ENCODE results near the gene F13A1.

The F13A1 gene

DNA sequence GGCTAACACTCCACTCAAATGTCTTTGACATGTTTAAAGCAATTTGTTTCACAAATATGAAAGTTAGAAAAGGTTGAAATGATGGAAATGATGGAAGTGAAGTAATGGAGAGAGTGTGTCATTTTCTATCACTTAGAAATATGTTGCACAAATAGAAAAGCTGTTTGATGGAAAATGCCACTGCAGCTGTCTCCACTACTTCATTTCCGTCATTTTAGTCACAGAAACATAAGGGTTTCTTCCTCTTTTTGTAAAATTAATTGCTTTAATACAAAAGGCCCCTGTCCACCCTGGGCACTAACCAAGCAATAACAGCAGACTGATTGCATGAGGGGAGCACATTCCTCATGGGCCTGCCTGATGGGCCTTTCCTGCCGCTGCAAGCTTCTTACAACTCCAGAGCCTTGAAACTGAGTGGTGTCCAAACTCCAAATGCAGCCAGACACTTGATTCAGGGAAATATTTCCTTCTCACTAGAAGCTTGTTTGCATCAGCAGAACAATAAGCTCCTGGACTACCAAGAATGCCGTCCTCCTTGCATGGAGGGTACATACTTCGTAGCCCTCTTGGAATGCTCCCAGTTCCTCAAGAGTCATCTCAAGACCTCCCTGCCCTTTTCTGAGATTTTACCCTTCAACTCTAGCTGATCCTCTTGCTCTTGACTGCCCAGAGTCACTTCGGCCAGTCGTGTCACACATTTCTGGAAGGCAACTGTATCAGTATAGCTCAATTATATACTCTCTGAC, 36.1 kb downstream of the F13A1 start:
- H3K36me3 ChIP-seq (ENCODE audit: control insufficient read depth in 2 of 2, insufficient read depth in 2 of 2, low read length in 2 of 2) = no peaks in the 10 kb centered on the region
- H3K4me1 ChIP-seq (ENCODE audit: control insufficient read depth, insufficient read depth, low read length) = no peaks in the 10 kb centered on the region
- no peak overlapping the region for H3K27ac ChIP-seq (ENCODE audit: low read length)
- no peak overlapping the region for H3K9ac ChIP-seq (ENCODE audit: low read length in 2 of 2)
- no peaks in the 10 kb centered on the region for H3K9me3 ChIP-seq (ENCODE audit: control insufficient read depth in 2 of 2, low read length in 2 of 2)
- no peaks in the 10 kb centered on the region for H3K27me3 ChIP-seq (ENCODE audit: control insufficient read depth in 1 of 2, insufficient read depth in 2 of 2, low read length in 2 of 2)
- H3K4me3 ChIP-seq (ENCODE audit: low read length in 2 of 2) = no peak overlapping the region

DNA sequence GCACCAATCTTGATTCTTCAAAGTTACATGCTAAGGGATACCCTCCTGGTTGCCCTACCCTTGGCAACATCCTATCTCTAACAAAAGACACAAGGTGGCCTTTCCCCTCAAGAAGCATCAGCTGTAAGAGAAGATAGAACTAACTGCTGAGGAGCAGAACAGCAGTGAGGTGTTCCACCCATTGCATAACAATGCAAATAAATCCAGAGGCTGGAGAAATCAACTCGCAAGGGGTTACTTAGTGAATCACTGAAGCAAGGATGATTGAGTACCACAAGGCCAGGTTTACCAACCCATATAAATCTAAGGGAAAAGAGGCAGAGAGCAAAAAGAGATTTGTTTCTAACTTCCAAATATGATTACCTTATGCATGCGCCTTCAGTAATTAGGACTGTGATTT, 36.7 kb downstream of the F13A1 start:
- H3K27me3 ChIP-seq (ENCODE audit: control insufficient read depth in 1 of 2, insufficient read depth in 2 of 2, low read length in 2 of 2) = no peaks in the 10 kb centered on the region
- H3K4me1 ChIP-seq (ENCODE audit: control insufficient read depth, insufficient read depth, low read length) = no peaks in the 10 kb centered on the region
- no peak overlapping the region for H3K27ac ChIP-seq (ENCODE audit: low read length)
- no peak overlapping the region for H3K4me3 ChIP-seq (ENCODE audit: low read length in 2 of 2)
- no peak overlapping the region for H3K9ac ChIP-seq (ENCODE audit: low read length in 2 of 2)
- H3K36me3 ChIP-seq (ENCODE audit: control insufficient read depth in 2 of 2, insufficient read depth in 2 of 2, low read length in 2 of 2) = no peaks in the 10 kb centered on the region
- no peaks in the 10 kb centered on the region for H3K9me3 ChIP-seq (ENCODE audit: control insufficient read depth in 2 of 2, low read length in 2 of 2)

DNA sequence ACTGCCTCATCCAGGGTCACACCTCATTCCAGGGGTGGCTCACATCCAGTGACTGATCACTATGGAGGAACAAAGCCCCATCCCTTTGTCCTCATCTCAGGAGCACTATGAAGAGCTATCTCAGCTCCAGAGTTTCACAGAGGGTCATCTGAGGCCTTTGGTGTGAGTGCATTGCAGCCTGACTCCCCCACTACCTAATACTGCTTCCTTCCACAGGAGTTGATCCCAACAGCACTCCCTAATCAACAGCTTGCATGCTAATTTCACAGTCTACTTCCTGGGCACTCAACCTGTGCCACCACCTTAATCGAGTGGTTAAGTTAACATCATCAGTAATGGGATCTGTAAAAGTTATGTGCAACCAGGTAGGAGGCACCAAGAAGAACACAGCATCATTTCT, 37.7 kb downstream of the F13A1 start:
- Histone ChIP-seq H3K9me3 (ENCODE audit: control insufficient read depth in 2 of 2, low read length in 2 of 2) (no peaks in the 10 kb centered on the region), H3K9ac (ENCODE audit: low read length in 2 of 2) (no peak overlapping the region), H3K27me3 (ENCODE audit: control insufficient read depth in 1 of 2, insufficient read depth in 2 of 2, low read length in 2 of 2) (no peaks in the 10 kb centered on the region), H3K4me1 (ENCODE audit: control insufficient read depth, insufficient read depth, low read length) (no peaks in the 10 kb centered on the region), H3K4me3 (ENCODE audit: low read length in 2 of 2) (no peak overlapping the region), H3K36me3 (ENCODE audit: control insufficient read depth in 2 of 2, insufficient read depth in 2 of 2, low read length in 2 of 2) (no peaks in the 10 kb centered on the region), H3K27ac (ENCODE audit: low read length) (no peak overlapping the region)

DNA sequence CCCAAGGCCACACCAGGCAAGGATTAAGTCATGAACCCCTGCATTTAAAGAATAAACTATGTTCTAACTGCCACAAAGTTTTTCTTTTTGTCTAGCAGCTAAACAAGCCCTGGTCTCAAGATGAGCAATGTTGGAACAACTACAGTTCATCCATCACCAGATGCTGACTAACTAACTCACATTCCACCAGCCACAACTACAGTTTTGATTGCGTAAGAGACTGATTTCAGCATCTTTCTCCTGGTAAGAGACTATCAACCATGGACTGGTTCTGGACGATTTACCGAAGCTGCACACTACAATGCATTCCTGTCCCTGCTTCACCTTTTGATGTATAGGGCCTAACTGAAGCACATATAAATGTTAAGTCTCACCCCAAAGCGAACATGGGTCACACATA, 43.0 kb downstream of the F13A1 start:
- H3K27me3 ChIP-seq (ENCODE audit: control insufficient read depth in 1 of 2, insufficient read depth in 2 of 2, low read length in 2 of 2) = peaks cover 3% of the 10 kb centered on the region in 2 donors
- H3K27ac ChIP-seq (ENCODE audit: low read length) = no peak overlapping the region
- no peak overlapping the region for H3K4me3 ChIP-seq (ENCODE audit: low read length in 2 of 2)
- H3K4me1 ChIP-seq (ENCODE audit: control insufficient read depth, insufficient read depth, low read length) = no peaks in the 10 kb centered on the region
- H3K9ac ChIP-seq (ENCODE audit: low read length in 2 of 2) = no peak overlapping the region
- no peaks in the 10 kb centered on the region for H3K36me3 ChIP-seq (ENCODE audit: control insufficient read depth in 2 of 2, insufficient read depth in 2 of 2, low read length in 2 of 2)
- H3K9me3 ChIP-seq (ENCODE audit: control insufficient read depth in 2 of 2, low read length in 2 of 2) = peaks cover 0 to 2% of the 10 kb centered on the region in 2 donors

DNA sequence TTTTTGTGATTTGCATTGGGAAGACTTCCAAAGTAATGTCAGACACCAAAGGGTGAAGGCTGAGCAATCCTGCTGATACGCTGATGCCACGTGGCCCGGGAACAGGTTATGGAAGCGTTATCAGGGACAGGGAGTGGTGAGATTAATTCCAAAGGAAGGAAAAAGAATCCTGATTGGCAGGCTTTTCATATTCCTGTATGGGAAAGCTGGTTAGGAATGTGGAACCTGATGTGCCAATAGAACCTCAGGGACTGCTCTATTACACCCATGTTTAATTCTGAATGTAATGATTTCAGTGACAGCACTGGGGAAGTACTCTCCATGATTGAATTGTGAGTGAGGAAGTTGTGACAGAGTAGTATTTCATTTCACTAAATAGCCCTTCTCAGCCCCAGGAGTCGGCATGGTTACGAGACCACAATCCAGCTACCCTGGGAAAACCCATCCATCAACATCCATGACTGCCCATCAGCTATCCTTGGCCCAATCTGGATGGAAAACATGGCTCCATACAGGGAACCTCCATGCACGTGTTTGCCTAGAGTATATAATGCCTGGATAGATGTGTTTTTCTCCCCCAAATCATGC, 49.4 kb downstream of the F13A1 start:
- Histone ChIP-seq H3K9me3 (ENCODE audit: control insufficient read depth in 2 of 2, low read length in 2 of 2) (peaks cover 0 to 2% of the 10 kb centered on the region in 2 donors), H3K4me3 (ENCODE audit: low read length in 2 of 2) (no peak overlapping the region), H3K36me3 (ENCODE audit: control insufficient read depth in 2 of 2, insufficient read depth in 2 of 2, low read length in 2 of 2) (no peaks in the 10 kb centered on the region), H3K27me3 (ENCODE audit: control insufficient read depth in 1 of 2, insufficient read depth in 2 of 2, low read length in 2 of 2) (peaks cover 3% of the 10 kb centered on the region in 2 donors), H3K4me1 (ENCODE audit: control insufficient read depth, insufficient read depth, low read length) (no peaks in the 10 kb centered on the region), H3K27ac (ENCODE audit: low read length) (no peak overlapping the region), H3K9ac (ENCODE audit: low read length in 2 of 2) (no peak overlapping the region)

DNA sequence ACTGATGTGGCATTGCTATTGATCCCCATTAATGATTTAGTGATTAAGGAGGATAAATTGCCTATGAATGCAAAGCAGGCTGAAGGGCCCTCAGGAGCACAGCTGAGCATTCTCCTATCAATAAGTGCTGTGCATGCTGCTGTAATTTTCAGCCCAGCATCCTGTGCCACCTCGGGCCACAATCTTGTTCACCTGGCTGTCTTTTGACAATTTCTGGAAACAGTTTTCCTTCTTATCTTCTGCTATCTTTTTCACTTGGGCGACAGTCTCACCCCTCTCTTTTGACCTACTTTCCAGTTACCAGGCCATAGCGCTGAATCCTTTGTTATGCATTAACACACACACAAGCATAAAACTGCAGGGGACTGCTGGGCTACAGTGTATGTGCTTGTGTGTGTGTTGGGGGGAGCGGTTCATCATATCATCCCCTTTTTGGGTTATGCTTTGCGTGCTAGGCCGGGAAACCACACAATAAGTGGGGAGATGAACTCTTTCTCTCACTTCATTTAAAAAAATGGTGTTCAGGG, 60.2 kb downstream of the F13A1 start:
- H3K27me3 ChIP-seq (ENCODE audit: control insufficient read depth in 1 of 2, insufficient read depth in 2 of 2, low read length in 2 of 2) = peaks cover 0 to 3% of the 10 kb centered on the region in 2 donors
- H3K9ac ChIP-seq (ENCODE audit: low read length in 2 of 2) = no peak overlapping the region
- H3K9me3 ChIP-seq (ENCODE audit: control insufficient read depth in 2 of 2, low read length in 2 of 2) = no peaks in the 10 kb centered on the region
- H3K4me3 ChIP-seq (ENCODE audit: low read length in 2 of 2) = no peak overlapping the region
- no peaks in the 10 kb centered on the region for H3K4me1 ChIP-seq (ENCODE audit: control insufficient read depth, insufficient read depth, low read length)
- H3K36me3 ChIP-seq (ENCODE audit: control insufficient read depth in 2 of 2, insufficient read depth in 2 of 2, low read length in 2 of 2) = no peaks in the 10 kb centered on the region
- no peak overlapping the region for H3K27ac ChIP-seq (ENCODE audit: low read length)

DNA sequence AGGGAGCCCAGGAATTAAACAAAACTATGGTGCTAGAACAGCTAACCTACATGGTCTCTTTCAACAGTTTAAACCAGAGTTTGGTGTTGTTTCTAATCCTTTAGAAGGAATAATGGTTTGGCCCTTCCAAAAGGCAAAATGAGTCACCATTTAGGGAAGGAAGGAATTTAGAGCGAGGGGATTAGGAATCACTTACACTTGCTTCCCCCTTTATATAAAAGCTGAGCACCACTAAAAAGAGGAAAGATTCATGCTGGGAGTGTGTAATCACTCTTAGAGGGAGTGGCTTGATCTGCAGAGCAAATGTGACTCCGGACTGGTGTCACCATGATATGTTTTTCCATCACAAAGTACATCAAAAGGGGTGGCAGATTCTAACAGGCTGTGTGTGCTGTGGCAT, 63.6 kb downstream of the F13A1 start:
- Histone ChIP-seq H3K4me3 (ENCODE audit: low read length in 2 of 2) (no peak overlapping the region), H3K9ac (ENCODE audit: low read length in 2 of 2) (no peak overlapping the region), H3K9me3 (ENCODE audit: control insufficient read depth in 2 of 2, low read length in 2 of 2) (no peaks in the 10 kb centered on the region), H3K36me3 (ENCODE audit: control insufficient read depth in 2 of 2, insufficient read depth in 2 of 2, low read length in 2 of 2) (no peaks in the 10 kb centered on the region), H3K27me3 (ENCODE audit: control insufficient read depth in 1 of 2, insufficient read depth in 2 of 2, low read length in 2 of 2) (peaks cover 0 to 3% of the 10 kb centered on the region in 2 donors), H3K27ac (ENCODE audit: low read length) (no peak overlapping the region), H3K4me1 (ENCODE audit: control insufficient read depth, insufficient read depth, low read length) (no peaks in the 10 kb centered on the region)

DNA sequence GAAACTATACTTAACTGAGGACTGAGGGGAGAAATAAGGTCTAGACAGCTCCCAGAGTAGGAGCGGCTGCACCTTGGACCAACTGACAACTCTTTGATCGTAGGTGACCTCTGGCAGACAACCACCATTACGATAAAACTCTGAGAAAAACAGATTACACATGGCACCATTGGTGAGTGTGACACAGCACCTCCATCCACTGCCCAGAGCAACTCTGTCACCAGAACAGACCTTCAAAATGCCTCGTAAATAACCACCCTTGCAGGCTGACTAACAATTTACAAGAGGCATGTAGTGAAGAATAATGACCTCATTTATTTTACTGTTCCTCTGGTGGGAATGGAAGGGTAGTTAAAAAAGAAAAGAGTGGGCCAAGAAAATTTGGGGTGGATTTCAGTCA, 64.2 kb downstream of the F13A1 start:
- no peak overlapping the region for H3K4me3 ChIP-seq (ENCODE audit: low read length in 2 of 2)
- H3K9me3 ChIP-seq (ENCODE audit: control insufficient read depth in 2 of 2, low read length in 2 of 2) = no peaks in the 10 kb centered on the region
- no peaks in the 10 kb centered on the region for H3K36me3 ChIP-seq (ENCODE audit: control insufficient read depth in 2 of 2, insufficient read depth in 2 of 2, low read length in 2 of 2)
- H3K27me3 ChIP-seq (ENCODE audit: control insufficient read depth in 1 of 2, insufficient read depth in 2 of 2, low read length in 2 of 2) = peaks cover 0 to 3% of the 10 kb centered on the region in 2 donors
- no peaks in the 10 kb centered on the region for H3K4me1 ChIP-seq (ENCODE audit: control insufficient read depth, insufficient read depth, low read length)
- no peak overlapping the region for H3K27ac ChIP-seq (ENCODE audit: low read length)
- H3K9ac ChIP-seq (ENCODE audit: low read length in 2 of 2) = no peak overlapping the region

DNA sequence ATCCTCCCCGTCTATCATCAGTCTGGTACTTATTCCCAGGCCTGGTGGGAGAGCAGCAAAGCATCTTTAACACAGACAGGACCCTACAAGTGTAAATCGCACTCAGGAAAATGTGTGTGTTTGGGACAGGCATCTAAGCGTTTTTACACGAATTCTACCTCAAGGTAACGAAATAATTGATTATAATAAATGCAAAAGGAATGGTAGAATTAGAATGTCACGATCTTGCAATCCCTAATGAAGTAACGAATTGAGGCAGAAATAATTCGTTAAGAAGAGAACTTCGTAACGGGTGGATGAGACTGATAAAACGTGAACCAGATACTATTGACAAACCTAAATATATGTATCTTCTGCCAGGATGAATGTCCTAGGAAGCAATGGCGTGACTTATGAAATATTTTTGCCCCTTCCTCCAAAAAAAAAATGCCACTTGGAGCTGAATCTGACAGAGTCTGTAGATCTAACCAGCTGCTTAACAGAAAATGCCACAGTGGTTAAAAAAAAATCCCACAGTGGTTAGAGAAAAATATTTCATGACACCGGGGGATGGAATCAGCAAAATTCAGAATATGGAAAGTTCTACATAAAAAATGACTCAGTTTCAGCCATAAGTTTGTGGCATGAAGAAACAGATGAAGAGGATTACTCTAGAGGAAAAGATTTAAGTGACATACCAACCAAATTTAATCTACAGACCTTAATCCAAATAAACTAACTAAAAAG, 68.7 kb downstream of the F13A1 start:
- no peaks in the 10 kb centered on the region for H3K36me3 ChIP-seq (ENCODE audit: control insufficient read depth in 2 of 2, insufficient read depth in 2 of 2, low read length in 2 of 2)
- peaks cover 0 to 3% of the 10 kb centered on the region in 2 donors for H3K27me3 ChIP-seq (ENCODE audit: control insufficient read depth in 1 of 2, insufficient read depth in 2 of 2, low read length in 2 of 2)
- H3K9ac ChIP-seq (ENCODE audit: low read length in 2 of 2) = no peak overlapping the region
- no peaks in the 10 kb centered on the region for H3K4me1 ChIP-seq (ENCODE audit: control insufficient read depth, insufficient read depth, low read length)
- H3K27ac ChIP-seq (ENCODE audit: low read length) = no peak overlapping the region
- no peak overlapping the region for H3K4me3 ChIP-seq (ENCODE audit: low read length in 2 of 2)
- no peaks in the 10 kb centered on the region for H3K9me3 ChIP-seq (ENCODE audit: control insufficient read depth in 2 of 2, low read length in 2 of 2)

DNA sequence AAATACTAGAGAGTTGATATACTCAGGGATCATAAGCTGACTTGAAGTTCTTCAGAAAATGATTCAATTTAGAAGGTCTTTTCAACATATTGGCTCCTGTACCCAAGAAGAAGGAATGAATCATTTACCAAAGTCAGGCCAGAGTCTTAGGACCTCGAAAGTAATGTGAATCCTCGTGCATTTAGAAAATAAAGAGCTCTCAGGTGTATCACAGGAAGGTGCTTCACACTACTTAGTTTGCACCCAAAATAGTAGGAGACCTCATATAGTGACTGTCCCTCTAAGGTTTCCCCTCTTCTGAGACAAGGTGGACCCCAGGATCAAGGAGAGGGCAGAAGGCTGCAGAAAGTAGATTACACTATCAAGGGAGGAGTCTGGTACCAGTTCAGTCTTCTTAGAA, 71.8 kb downstream of the F13A1 start:
- no peak overlapping the region for H3K4me3 ChIP-seq (ENCODE audit: low read length in 2 of 2)
- no peak overlapping the region for H3K27ac ChIP-seq (ENCODE audit: low read length)
- H3K9ac ChIP-seq (ENCODE audit: low read length in 2 of 2) = no peak overlapping the region
- H3K9me3 ChIP-seq (ENCODE audit: control insufficient read depth in 2 of 2, low read length in 2 of 2) = no peaks in the 10 kb centered on the region
- H3K36me3 ChIP-seq (ENCODE audit: control insufficient read depth in 2 of 2, insufficient read depth in 2 of 2, low read length in 2 of 2) = no peaks in the 10 kb centered on the region
- no peaks in the 10 kb centered on the region for H3K4me1 ChIP-seq (ENCODE audit: control insufficient read depth, insufficient read depth, low read length)
- H3K27me3 ChIP-seq (ENCODE audit: control insufficient read depth in 1 of 2, insufficient read depth in 2 of 2, low read length in 2 of 2) = no peaks in the 10 kb centered on the region

All from stomach smooth muscle (tissue), 2 donors.